ENCODE measurements around the gene SAMD5. TPM values are rescaled to one million over a fixed set of nuclear protein-coding genes. Genes with fewer than 3 reads are reported as not detected.

Gene SAMD5
- total RNA-seq, 1 donor = not detected

- Histone ChIP-seq H3K27me3 (ENCODE audit: insufficient read depth, low read length) (no peaks in the 10 kb centered on the region), H3K4me1 (ENCODE audit: insufficient read depth, low read length) (no peaks in the 10 kb centered on the region), H3K9me3 (ENCODE audit: low read depth, low read length) (no peaks in the 10 kb centered on the region), H3K4me3 (ENCODE audit: low read length) (no peak overlapping the region)
Measured at GRCh38 chr6:147546501-147547368, 38.2 kb downstream of the SAMD5 start.

GRCh38 chr6:147547369-147547902 lies 38.9 kb downstream of the SAMD5 start:
- Histone ChIP-seq H3K4me1 (ENCODE audit: insufficient read depth, low read length) (no peaks in the 10 kb centered on the region), H3K4me3 (ENCODE audit: low read length) (no peak overlapping the region), H3K27me3 (ENCODE audit: insufficient read depth, low read length) (no peaks in the 10 kb centered on the region), H3K9me3 (ENCODE audit: low read depth, low read length) (no peaks in the 10 kb centered on the region)

- H3K4me1 ChIP-seq (ENCODE audit: insufficient read depth, low read length) = no peaks in the 10 kb centered on the region
- no peak overlapping the region for H3K4me3 ChIP-seq (ENCODE audit: low read length)
- no peaks in the 10 kb centered on the region for H3K27me3 ChIP-seq (ENCODE audit: insufficient read depth, low read length)
- H3K9me3 ChIP-seq (ENCODE audit: low read depth, low read length) = no peaks in the 10 kb centered on the region
Measured at GRCh38 chr6:147548921-147549475, 40.5 kb downstream of the SAMD5 start.

- Histone ChIP-seq H3K4me3 (ENCODE audit: low read length) (no peak overlapping the region), H3K27me3 (ENCODE audit: insufficient read depth, low read length) (no peaks in the 10 kb centered on the region), H3K9me3 (ENCODE audit: low read depth, low read length) (no peaks in the 10 kb centered on the region), H3K4me1 (ENCODE audit: insufficient read depth, low read length) (no peaks in the 10 kb centered on the region)
Measured at GRCh38 chr6:147549531-147549930, 41.0 kb downstream of the SAMD5 start.

GRCh38 chr6:147551976-147552375 lies 43.5 kb downstream of the SAMD5 start:
- no peak overlapping the region for H3K4me3 ChIP-seq (ENCODE audit: low read length)
- no peaks in the 10 kb centered on the region for H3K9me3 ChIP-seq (ENCODE audit: low read depth, low read length)
- H3K4me1 ChIP-seq (ENCODE audit: insufficient read depth, low read length) = no peaks in the 10 kb centered on the region
- no peaks in the 10 kb centered on the region for H3K27me3 ChIP-seq (ENCODE audit: insufficient read depth, low read length)

- no peak overlapping the region for H3K4me3 ChIP-seq (ENCODE audit: low read length)
- no peaks in the 10 kb centered on the region for H3K9me3 ChIP-seq (ENCODE audit: low read depth, low read length)
- no peaks in the 10 kb centered on the region for H3K27me3 ChIP-seq (ENCODE audit: insufficient read depth, low read length)
- no peaks in the 10 kb centered on the region for H3K4me1 ChIP-seq (ENCODE audit: insufficient read depth, low read length)
Measured at GRCh38 chr6:147553099-147553498, 44.6 kb downstream of the SAMD5 start.

GRCh38 chr6:147554281-147554680 lies 45.8 kb downstream of the SAMD5 start:
- Histone ChIP-seq H3K27me3 (ENCODE audit: insufficient read depth, low read length) (no peaks in the 10 kb centered on the region), H3K4me3 (ENCODE audit: low read length) (no peak overlapping the region), H3K4me1 (ENCODE audit: insufficient read depth, low read length) (no peaks in the 10 kb centered on the region), H3K9me3 (ENCODE audit: low read depth, low read length) (no peaks in the 10 kb centered on the region)

GRCh38 chr6:147559006-147559405 lies 50.5 kb downstream of the SAMD5 start:
- Histone ChIP-seq H3K4me1 (ENCODE audit: insufficient read depth, low read length) (no peaks in the 10 kb centered on the region), H3K9me3 (ENCODE audit: low read depth, low read length) (no peaks in the 10 kb centered on the region)

GRCh38 chr6:147560670-147561069 lies 52.2 kb downstream of the SAMD5 start:
- Histone ChIP-seq H3K4me1 (ENCODE audit: insufficient read depth, low read length) (no peaks in the 10 kb centered on the region), H3K9me3 (ENCODE audit: low read depth, low read length) (no peaks in the 10 kb centered on the region), H3K27me3 (ENCODE audit: insufficient read depth, low read length) (no peaks in the 10 kb centered on the region), H3K4me3 (ENCODE audit: low read length) (no peak overlapping the region)

More at GRCh38 chr6:147559006-147559405, 50.5 kb downstream of the SAMD5 start:
- Histone ChIP-seq H3K4me3 (ENCODE audit: low read length) (no peak overlapping the region), H3K27me3 (ENCODE audit: insufficient read depth, low read length) (no peaks in the 10 kb centered on the region)

- no peaks in the 10 kb centered on the region for H3K4me1 ChIP-seq (ENCODE audit: insufficient read depth, low read length)
- H3K9me3 ChIP-seq (ENCODE audit: low read depth, low read length) = no peaks in the 10 kb centered on the region
- H3K27me3 ChIP-seq (ENCODE audit: insufficient read depth, low read length) = no peaks in the 10 kb centered on the region
- no peak overlapping the region for H3K4me3 ChIP-seq (ENCODE audit: low read length)
Measured at GRCh38 chr6:147561726-147562125, 53.2 kb downstream of the SAMD5 start.

GRCh38 chr6:147563472-147563871 lies 55.0 kb downstream of the SAMD5 start:
- Histone ChIP-seq H3K9me3 (ENCODE audit: low read depth, low read length) (no peaks in the 10 kb centered on the region), H3K4me1 (ENCODE audit: insufficient read depth, low read length) (no peaks in the 10 kb centered on the region), H3K4me3 (ENCODE audit: low read length) (no peak overlapping the region), H3K27me3 (ENCODE audit: insufficient read depth, low read length) (no peaks in the 10 kb centered on the region)

GRCh38 chr6:147564556-147564955 lies 56.1 kb downstream of the SAMD5 start:
- Histone ChIP-seq H3K4me1 (ENCODE audit: insufficient read depth, low read length) (no peaks in the 10 kb centered on the region), H3K27me3 (ENCODE audit: insufficient read depth, low read length) (no peaks in the 10 kb centered on the region), H3K9me3 (ENCODE audit: low read depth, low read length) (no peaks in the 10 kb centered on the region), H3K4me3 (ENCODE audit: low read length) (no peak overlapping the region)

- Histone ChIP-seq H3K4me1 (ENCODE audit: insufficient read depth, low read length) (no peaks in the 10 kb centered on the region), H3K27me3 (ENCODE audit: insufficient read depth, low read length) (no peaks in the 10 kb centered on the region), H3K9me3 (ENCODE audit: low read depth, low read length) (no peaks in the 10 kb centered on the region), H3K4me3 (ENCODE audit: low read length) (no peak overlapping the region)
Measured at GRCh38 chr6:147566244-147566898, 57.9 kb downstream of the SAMD5 start.

GRCh38 chr6:147567141-147567805 lies 58.8 kb downstream of the SAMD5 start:
- no peaks in the 10 kb centered on the region for H3K27me3 ChIP-seq (ENCODE audit: insufficient read depth, low read length)
- no peaks in the 10 kb centered on the region for H3K9me3 ChIP-seq (ENCODE audit: low read depth, low read length)
- H3K4me3 ChIP-seq (ENCODE audit: low read length) = no peak overlapping the region
- H3K4me1 ChIP-seq (ENCODE audit: insufficient read depth, low read length) = no peaks in the 10 kb centered on the region

- no peaks in the 10 kb centered on the region for H3K27me3 ChIP-seq (ENCODE audit: insufficient read depth, low read length)
- no peaks in the 10 kb centered on the region for H3K4me1 ChIP-seq (ENCODE audit: insufficient read depth, low read length)
- no peak overlapping the region for H3K4me3 ChIP-seq (ENCODE audit: low read length)
- H3K9me3 ChIP-seq (ENCODE audit: low read depth, low read length) = no peaks in the 10 kb centered on the region
Measured at GRCh38 chr6:147569788-147570187, 61.3 kb downstream of the SAMD5 start.
